BLaER1 (cell line): ENCODE measurements around the gene ZBTB47.

Experiments
- H3K27ac ChIP-seq: shearing (Covaris generic); formaldehyde crosslinking; 2 replicates; pipeline ENCODE4 v1.8.1; 2022
- H3K27me3 ChIP-seq: shearing (Covaris generic); formaldehyde crosslinking; 2 replicates; pipeline ENCODE4 v1.8.1; 2022
- H3K36me3 ChIP-seq: shearing (Covaris generic); formaldehyde crosslinking; 2 replicates; pipeline ENCODE4 v1.8.1; 2022
- H3K4me1 ChIP-seq: shearing (Covaris generic); formaldehyde crosslinking; 2 replicates; pipeline ENCODE4 v1.8.1; 2022
- H3K4me2 ChIP-seq: shearing (Covaris generic); formaldehyde crosslinking; 2 replicates; pipeline ENCODE4 v1.8.1; 2022
- H3K4me3 ChIP-seq: shearing (Covaris generic); formaldehyde crosslinking; 2 replicates; pipeline ENCODE4 v1.8.1; 2022
- H3K9ac ChIP-seq: shearing (Covaris generic); formaldehyde crosslinking; 2 replicates; pipeline ENCODE4 v1.8.1; 2022
- H3K9me3 ChIP-seq: shearing (Covaris generic); formaldehyde crosslinking; 2 replicates; pipeline ENCODE4 v1.8.1; 2022
- H4K20me1 ChIP-seq: shearing (Covaris generic); formaldehyde crosslinking; 2 replicates; pipeline ENCODE4 v1.8.1; 2022
- Cebpa-rat ChIP-seq: shearing (Covaris generic); IDR thresholded peaks from 2 replicates; pipeline ENCODE4 v1.8.1; 2022

Gene ZBTB47

GRCh38 chr3:42702066-42702951, 48.8 kb downstream of the ZBTB47 start, which contains the start of gene HHATL:
TSS of gene HHATL (minus strand) at chr3:42702798. CDS start at chr3:42700826, 1,972 bp downstream.
- no peak within 1 kb of the TSS for H3K9ac ChIP-seq
- TF ChIP-seq Cebpa-rat = no peak
- H3K27me3 ChIP-seq = no peaks in the 10 kb centered on the region
- H3K4me2 ChIP-seq = no peak within 1 kb of the TSS
- H4K20me1 ChIP-seq = peaks cover 18% of the 10 kb centered on the region; the same call in 1 of the 2 replicates
- no peaks in the 10 kb centered on the region for H3K9me3 ChIP-seq
- H3K4me3 ChIP-seq = no peak within 1 kb of the TSS
- H3K36me3 ChIP-seq = no peaks in the 10 kb centered on the region
- no peak within 1 kb of the TSS for H3K27ac ChIP-seq
- peaks cover 14% of the 10 kb centered on the region for H3K4me1 ChIP-seq

GRCh38 chr3:42702982-42703694, 49.6 kb downstream of the ZBTB47 start:
- no peak overlapping the region for H3K27ac ChIP-seq
- H3K36me3 ChIP-seq = no peaks in the 10 kb centered on the region
- H3K9ac ChIP-seq = no peak overlapping the region
- no peak for TF ChIP-seq Cebpa-rat
- H3K9me3 ChIP-seq = no peaks in the 10 kb centered on the region
- H4K20me1 ChIP-seq = peaks cover 18% of the 10 kb centered on the region; the same call in 1 of the 2 replicates
- peaks cover 14% of the 10 kb centered on the region for H3K4me1 ChIP-seq
- H3K4me3 ChIP-seq = no peak overlapping the region
- H3K4me2 ChIP-seq = no peak overlapping the region
- H3K27me3 ChIP-seq = no peaks in the 10 kb centered on the region

GRCh38 chr3:42703695-42704025, 50.2 kb downstream of the ZBTB47 start:
- no peaks in the 10 kb centered on the region for H3K27me3 ChIP-seq
- H3K27ac ChIP-seq = no peak overlapping the region
- H3K9me3 ChIP-seq = no peaks in the 10 kb centered on the region
- H4K20me1 ChIP-seq = peaks cover 18% of the 10 kb centered on the region; the same call in 1 of the 2 replicates
- H3K4me2 ChIP-seq = no peak overlapping the region
- H3K4me1 ChIP-seq = peaks cover 14% of the 10 kb centered on the region
- H3K4me3 ChIP-seq = no peak overlapping the region
- TF ChIP-seq Cebpa-rat = no peak
- no peaks in the 10 kb centered on the region for H3K36me3 ChIP-seq
- H3K9ac ChIP-seq = no peak overlapping the region

GRCh38 chr3:42704136-42704841, 50.8 kb downstream of the ZBTB47 start:
- Histone ChIP-seq H3K27ac (no peak overlapping the region), H3K36me3 (no peaks in the 10 kb centered on the region), H3K4me1 (peaks cover 13% of the 10 kb centered on the region), H4K20me1 (peaks cover 18% of the 10 kb centered on the region; the same call in 1 of the 2 replicates), H3K9ac (no peak overlapping the region), H3K4me3 (no peak overlapping the region), H3K9me3 (no peaks in the 10 kb centered on the region), H3K27me3 (no peaks in the 10 kb centered on the region), H3K4me2 (no peak overlapping the region)
- no peak for TF ChIP-seq Cebpa-rat

- H3K4me3 ChIP-seq = no peak overlapping the region
- H3K27ac ChIP-seq = no peak overlapping the region
- no peaks in the 10 kb centered on the region for H3K9me3 ChIP-seq
- no peaks in the 10 kb centered on the region for H3K36me3 ChIP-seq
- H3K27me3 ChIP-seq = no peaks in the 10 kb centered on the region
- no peak for TF ChIP-seq Cebpa-rat
- H3K4me2 ChIP-seq = no peak overlapping the region
- no peak overlapping the region for H3K9ac ChIP-seq
- peaks cover 7% of the 10 kb centered on the region for H3K4me1 ChIP-seq
- peaks cover 18% of the 10 kb centered on the region; the same call in 1 of the 2 replicates for H4K20me1 ChIP-seq
Observed at GRCh38 chr3:42705058-42705767, 51.7 kb downstream of the ZBTB47 start.

- Histone ChIP-seq H3K4me3 (no peak overlapping the region), H3K9ac (no peak overlapping the region), H3K27ac (no peak overlapping the region), H3K4me1 (peaks cover 5% of the 10 kb centered on the region), H4K20me1 (peaks cover 18% of the 10 kb centered on the region; the same call in 1 of the 2 replicates), H3K9me3 (no peaks in the 10 kb centered on the region), H3K27me3 (no peaks in the 10 kb centered on the region), H3K36me3 (no peaks in the 10 kb centered on the region), H3K4me2 (no peak overlapping the region)
- no peak for TF ChIP-seq Cebpa-rat
Observed at GRCh38 chr3:42705962-42706585, 52.6 kb downstream of the ZBTB47 start.

GRCh38 chr3:42706721-42707619, 53.5 kb downstream of the ZBTB47 start:
- Histone ChIP-seq H3K27me3 (no peaks in the 10 kb centered on the region), H3K27ac (no peak overlapping the region), H3K9ac (no peak overlapping the region), H3K4me3 (no peak overlapping the region), H4K20me1 (peaks cover 14% of the 10 kb centered on the region; the same call in 1 of the 2 replicates), H3K4me1 (no peaks in the 10 kb centered on the region), H3K4me2 (no peak overlapping the region), H3K9me3 (no peaks in the 10 kb centered on the region), H3K36me3 (no peaks in the 10 kb centered on the region)
- no peak for TF ChIP-seq Cebpa-rat
